ENCODE measurements around the gene GLI1. TPM values are rescaled to one million over a fixed set of nuclear protein-coding genes. Genes with fewer than 3 reads are reported as not detected.
"Not testable (repeated sequence)": the region's sequence is repeated elsewhere in the genome, so short reads cannot be mapped to it uniquely, and the experiment has no call there.

The GLI1 gene
- total RNA-seq, 4 donors from 2014 or later = 0.09 to 0.48 TPM; not detected in 2

- WGBS, 2 donors = 27 to 29% methylated on average over 11 of the region's 11 CpGs
- intact Hi-C loops (cut with DNase I) = no loop called here
- Histone ChIP-seq H3K9me3 (no peaks in the 10 kb centered on the region), H3K36me3 (peaks cover 6 to 39% (median 11%) of the 10 kb centered on the region in 3 donors), H3K27me3 (peaks cover 0 to 2% (median 0%) of the 10 kb centered on the region in 4 donors), H3K27ac (peak overlapping the region; percentile 78 to 93 (median 90)), H3K4me1 (peaks cover 5 to 22% (median 10%) of the 10 kb centered on the region in 3 donors), H3K4me3 (peak overlapping the region; percentile 68 to 99 (median 86))
- TF ChIP-seq, protein P1, sequence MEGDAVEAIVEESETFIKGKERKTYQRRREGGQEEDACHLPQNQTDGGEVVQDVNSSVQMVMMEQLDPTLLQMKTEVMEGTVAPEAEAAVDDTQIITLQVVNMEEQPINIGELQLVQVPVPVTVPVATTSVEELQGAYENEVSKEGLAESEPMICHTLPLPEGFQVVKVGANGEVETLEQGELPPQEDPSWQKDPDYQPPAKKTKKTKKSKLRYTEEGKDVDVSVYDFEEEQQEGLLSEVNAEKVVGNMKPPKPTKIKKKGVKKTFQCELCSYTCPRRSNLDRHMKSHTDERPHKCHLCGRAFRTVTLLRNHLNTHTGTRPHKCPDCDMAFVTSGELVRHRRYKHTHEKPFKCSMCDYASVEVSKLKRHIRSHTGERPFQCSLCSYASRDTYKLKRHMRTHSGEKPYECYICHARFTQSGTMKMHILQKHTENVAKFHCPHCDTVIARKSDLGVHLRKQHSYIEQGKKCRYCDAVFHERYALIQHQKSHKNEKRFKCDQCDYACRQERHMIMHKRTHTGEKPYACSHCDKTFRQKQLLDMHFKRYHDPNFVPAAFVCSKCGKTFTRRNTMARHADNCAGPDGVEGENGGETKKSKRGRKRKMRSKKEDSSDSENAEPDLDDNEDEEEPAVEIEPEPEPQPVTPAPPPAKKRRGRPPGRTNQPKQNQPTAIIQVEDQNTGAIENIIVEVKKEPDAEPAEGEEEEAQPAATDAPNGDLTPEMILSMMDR (IDR thresholded peaks at IDR 0.05) = no peak
- peak in 1 of 4 donors; percentile 14 for TF ChIP-seq POLR2A (IDR thresholded peaks at IDR 0.05)
- no peak for DNase-seq
Observed at GRCh38 chr12:57488402-57489156, 29.0 kb downstream of the GLI1 start.

GRCh38 chr12:57489157-57489641, 29.6 kb downstream of the GLI1 start:
- 77 to 81% methylated on average over 3 to 5 of the region's 5 CpGs for WGBS, 2 donors
- intact Hi-C loops (cut with DNase I) = no loop called here
- peak overlapping the region in 3 of 4 donors; percentile 68 to 99 (median 88) for H3K4me3 ChIP-seq

DNA sequence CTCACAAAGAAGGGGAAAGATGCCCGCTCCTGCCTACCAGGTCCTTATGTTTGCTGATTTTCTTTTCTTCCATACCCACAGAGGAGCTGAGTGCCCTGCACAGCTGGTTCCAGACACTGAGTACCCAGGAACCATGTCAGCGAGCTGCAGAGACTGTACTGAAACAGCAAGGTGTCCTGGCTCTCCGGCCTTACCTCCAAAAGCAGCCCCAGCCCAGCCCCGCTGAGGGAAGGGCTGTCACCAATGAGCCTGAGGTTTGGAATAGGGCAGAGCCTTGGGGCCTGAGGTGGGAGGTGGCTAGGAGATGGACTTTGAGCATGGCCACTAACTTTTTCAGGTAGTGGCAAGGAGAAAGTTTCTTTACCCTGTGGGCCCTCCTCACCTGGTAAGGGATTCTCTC, 30.5 kb downstream of the GLI1 start:
- Histone ChIP-seq H3K9me3 (no peaks in the 10 kb centered on the region), H3K4me1 (peaks cover 5 to 22% (median 10%) of the 10 kb centered on the region in 3 donors), H3K27ac (no peak overlapping the region), H3K4me3 (no peak overlapping the region), H3K27me3 (no peaks in the 10 kb centered on the region), H3K36me3 (peaks cover 6 to 49% (median 11%) of the 10 kb centered on the region in 3 donors)
- 95 to 98% methylated on average over 3 to 4 of the region's 4 CpGs for WGBS, 2 donors
- no peak for TF ChIP-seq POLR2A (IDR thresholded peaks at IDR 0.05)
- TF ChIP-seq, protein P1 (IDR thresholded peaks at IDR 0.05) = no peak
- intact Hi-C loops (cut with DNase I) = no loop called here
- no peak for DNase-seq

More at GRCh38 chr12:57489157-57489641, 29.6 kb downstream of the GLI1 start:
- Histone ChIP-seq H3K9me3 (no peaks in the 10 kb centered on the region), H3K36me3 (peaks cover 6 to 43% (median 11%) of the 10 kb centered on the region in 3 donors), H3K27me3 (no peaks in the 10 kb centered on the region), H3K4me1 (peaks cover 5 to 22% (median 10%) of the 10 kb centered on the region in 3 donors), H3K27ac (no peak overlapping the region)
- no peak for DNase-seq
- no peak for TF ChIP-seq POLR2A (IDR thresholded peaks at IDR 0.05)
- TF ChIP-seq, protein P1 (IDR thresholded peaks at IDR 0.05) = no peak

- TF ChIP-seq, protein P1 (IDR thresholded peaks at IDR 0.05) = no peak
- no peak for TF ChIP-seq POLR2A (IDR thresholded peaks at IDR 0.05)
- 88 to 90% methylated on average over 13 to 14 of the region's 15 CpGs for WGBS, 2 donors
- Histone ChIP-seq H3K27ac (no peak overlapping the region), H3K9me3 (no peaks in the 10 kb centered on the region), H3K4me1 (peaks cover 5 to 22% (median 10%) of the 10 kb centered on the region in 3 donors), H3K27me3 (no peaks in the 10 kb centered on the region), H3K4me3 (no peak overlapping the region), H3K36me3 (peaks cover 6 to 64% (median 11%) of the 10 kb centered on the region in 3 donors)
- DNase-seq = no peak
- intact Hi-C loops (cut with DNase I) = no loop called here
Observed at GRCh38 chr12:57491393-57492280, 32.1 kb downstream of the GLI1 start.

- H3K27ac ChIP-seq; H3K4me3 ChIP-seq; H3K27me3 ChIP-seq; intact Hi-C loops (cut with DNase I); H3K4me1 ChIP-seq; H3K9me3 ChIP-seq; DNase-seq: not testable (repeated sequence)
- WGBS, 2 donors = no CpG with 5 or more reads among the region's 48 CpGs
- peaks cover 20 to 89% (median 29%) of the 10 kb centered on the region in 3 donors for H3K36me3 ChIP-seq
Observed at GRCh38 chr12:57495051-57495701, 35.6 kb downstream of the GLI1 start.

Data from esophagus squamous epithelium (tissue), 5 donors.